Measurements from ENCODE around the gene SDHAF3. TPM values are rescaled to one million over a fixed set of nuclear protein-coding genes. Genes with fewer than 3 reads are reported as not detected.
"Not testable (repeated sequence)": the region's sequence is repeated elsewhere in the genome, so short reads cannot be mapped to it uniquely, and the experiment has no call there.

Gene SDHAF3
- total RNA-seq, 2 donors from 2014 or later, result 9.1 to 13.9 TPM

DNA sequence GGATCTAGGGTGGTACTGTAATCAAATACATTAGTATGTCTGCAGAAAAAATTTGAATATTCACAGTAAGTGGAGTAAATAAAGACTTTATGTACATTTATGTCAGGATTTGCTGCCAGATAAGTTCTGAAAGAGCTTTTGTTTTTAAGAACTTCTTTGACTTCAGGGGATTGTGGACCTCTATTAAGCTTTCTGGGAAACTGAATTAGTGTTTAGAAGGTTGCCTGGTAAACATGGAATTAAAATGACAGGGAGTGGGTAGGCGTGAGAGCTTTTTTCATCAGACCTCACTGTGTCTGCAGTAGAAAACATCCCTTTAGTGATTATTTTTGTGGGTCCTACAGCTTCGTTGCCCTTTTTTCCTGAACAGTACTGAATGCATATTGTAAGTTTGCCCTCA lies 15.7 kb downstream of the SDHAF3 start:
- H3K36me3 ChIP-seq, result no peaks in the 10 kb centered on the region
- WGBS, result 72% methylated on average over 2 of the region's 2 CpGs
- intact Hi-C loops (cut with DNase I), result no loop called here
- DNase-seq (ENCODE audit: low spot score), result no peak
- no peak for TF ChIP-seq POLR2A (IDR thresholded peaks at IDR 0.05)
- TF ChIP-seq CTCF (IDR thresholded peaks at IDR 0.05), result no peak
- no peak for TF ChIP-seq POLR2AphosphoS5 (IDR thresholded peaks at IDR 0.05)
- H3K27me3 ChIP-seq (replicated peaks; ENCODE audit: insufficient read depth), result no peaks in the 10 kb centered on the region
- H3K27ac ChIP-seq, result no peak overlapping the region
- no peak overlapping the region for H3K4me3 ChIP-seq
- H3K4me1 ChIP-seq (replicated peaks), result no peaks in the 10 kb centered on the region
- H3K9me3 ChIP-seq, result no peaks in the 10 kb centered on the region

GRCh38 chr7:97138830-97139229 lies 21.3 kb downstream of the SDHAF3 start:
- no peak overlapping the region for H3K27ac ChIP-seq
- TF ChIP-seq POLR2AphosphoS5 (IDR thresholded peaks at IDR 0.05), result no peak
- no peak for TF ChIP-seq CTCF (IDR thresholded peaks at IDR 0.05)
- TF ChIP-seq POLR2A (IDR thresholded peaks at IDR 0.05), result no peak
- intact Hi-C loops (cut with DNase I), result no loop called here
- no peaks in the 10 kb centered on the region for H3K4me1 ChIP-seq (replicated peaks)
- no peaks in the 10 kb centered on the region for H3K36me3 ChIP-seq
- no peaks in the 10 kb centered on the region for H3K9me3 ChIP-seq
- no peaks in the 10 kb centered on the region for H3K27me3 ChIP-seq (replicated peaks; ENCODE audit: insufficient read depth)
- no peak overlapping the region for H3K4me3 ChIP-seq
- no peak for DNase-seq (ENCODE audit: low spot score)
- 98% methylated on average over 8 of the region's 8 CpGs for WGBS

DNA sequence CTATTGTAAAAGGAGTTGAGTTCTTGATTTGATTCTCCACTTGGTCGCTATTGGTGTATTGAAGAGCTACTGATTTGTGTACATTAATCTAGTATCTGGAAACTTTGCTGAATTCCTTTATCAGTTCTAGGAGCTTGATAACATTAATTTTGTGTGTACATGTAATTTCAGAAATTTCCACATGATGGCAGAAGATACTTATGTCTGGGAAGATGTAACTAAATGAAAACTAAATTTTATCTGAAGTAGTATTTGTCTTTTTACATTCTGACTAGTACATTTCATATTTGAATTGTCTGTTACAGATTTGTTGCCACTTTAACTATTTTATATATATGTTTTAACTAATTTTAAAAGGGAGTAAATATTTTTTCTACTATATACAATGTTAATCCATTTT lies 27.6 kb downstream of the SDHAF3 start:
- Histone ChIP-seq H3K27me3 (replicated peaks; ENCODE audit: insufficient read depth) (no peaks in the 10 kb centered on the region), H3K9me3 (no peaks in the 10 kb centered on the region), H3K27ac (no peak overlapping the region), H3K4me1 (replicated peaks) (no peaks in the 10 kb centered on the region), H3K4me3 (no peak overlapping the region), H3K36me3 (no peaks in the 10 kb centered on the region)
- DNase-seq (ENCODE audit: low spot score), result no peak
- intact Hi-C loops (cut with DNase I), result no loop called here
- 79% methylated on average over 1 of the region's 1 CpG for WGBS
- TF ChIP-seq POLR2AphosphoS5 (IDR thresholded peaks at IDR 0.05), result no peak
- TF ChIP-seq CTCF (IDR thresholded peaks at IDR 0.05), result peak in 3 of 4 experiments; percentile 40 to 55 (median 43)

GRCh38 chr7:97149843-97150242 lies 32.3 kb downstream of the SDHAF3 start:
- Histone ChIP-seq H3K27me3 (replicated peaks; ENCODE audit: insufficient read depth) (no peaks in the 10 kb centered on the region), H3K27ac (no peak overlapping the region), H3K4me1 (replicated peaks) (no peaks in the 10 kb centered on the region), H3K36me3 (no peaks in the 10 kb centered on the region), H3K4me3 (no peak overlapping the region), H3K9me3 (no peaks in the 10 kb centered on the region)
- DNase-seq (ENCODE audit: low spot score), result no peak
- intact Hi-C loops (cut with DNase I), result no loop called here
- WGBS, result 93% methylated on average over 1 of the region's 1 CpG
- no peak for TF ChIP-seq POLR2A (IDR thresholded peaks at IDR 0.05)
- TF ChIP-seq CTCF (IDR thresholded peaks at IDR 0.05), result no peak

- Histone ChIP-seq H3K36me3 (no peaks in the 10 kb centered on the region), H3K4me1 (replicated peaks) (no peaks in the 10 kb centered on the region), H3K27ac (no peak overlapping the region), H3K4me3 (no peak overlapping the region), H3K27me3 (replicated peaks; ENCODE audit: insufficient read depth) (no peaks in the 10 kb centered on the region), H3K9me3 (no peaks in the 10 kb centered on the region)
- no peak for DNase-seq (ENCODE audit: low spot score)
- 94% methylated on average over 2 of the region's 2 CpGs for WGBS
- intact Hi-C loops (cut with DNase I), result no loop called here
- TF ChIP-seq POLR2A (IDR thresholded peaks at IDR 0.05) (no peak), CTCF (IDR thresholded peaks at IDR 0.05) (no peak), POLR2AphosphoS5 (IDR thresholded peaks at IDR 0.05) (no peak)
These were observed 38.5 kb downstream of the SDHAF3 start for GRCh38 chr7:97155897-97156418.

- H3K36me3 ChIP-seq; H3K4me1 ChIP-seq (replicated peaks); H3K27me3 ChIP-seq (replicated peaks; ENCODE audit: insufficient read depth); H3K9me3 ChIP-seq; DNase-seq (ENCODE audit: low spot score); H3K27ac ChIP-seq; intact Hi-C loops (cut with DNase I); H3K4me3 ChIP-seq: not testable (repeated sequence)
- WGBS, result 96% methylated on average over 26 of the region's 26 CpGs
These were observed 42.5 kb downstream of the SDHAF3 start for GRCh38 chr7:97159984-97160383.

GRCh38 chr7:97161609-97162008 lies 44.1 kb downstream of the SDHAF3 start:
- H3K27ac ChIP-seq; intact Hi-C loops (cut with DNase I); H3K4me1 ChIP-seq (replicated peaks); DNase-seq (ENCODE audit: low spot score); H3K4me3 ChIP-seq; H3K9me3 ChIP-seq; H3K27me3 ChIP-seq (replicated peaks; ENCODE audit: insufficient read depth); H3K36me3 ChIP-seq: not testable (repeated sequence)
- WGBS, result 94% methylated on average over 1 of the region's 1 CpG
